ELR (cell line): ENCODE data around the gene TM9SF4.

Experiments used
- DNase-seq: peaks from one replicate; pipeline ENCODE4 v3.0.0-alpha.2; 2015; ENCODE audit warnings: low read depth

The TM9SF4 gene, protein sequence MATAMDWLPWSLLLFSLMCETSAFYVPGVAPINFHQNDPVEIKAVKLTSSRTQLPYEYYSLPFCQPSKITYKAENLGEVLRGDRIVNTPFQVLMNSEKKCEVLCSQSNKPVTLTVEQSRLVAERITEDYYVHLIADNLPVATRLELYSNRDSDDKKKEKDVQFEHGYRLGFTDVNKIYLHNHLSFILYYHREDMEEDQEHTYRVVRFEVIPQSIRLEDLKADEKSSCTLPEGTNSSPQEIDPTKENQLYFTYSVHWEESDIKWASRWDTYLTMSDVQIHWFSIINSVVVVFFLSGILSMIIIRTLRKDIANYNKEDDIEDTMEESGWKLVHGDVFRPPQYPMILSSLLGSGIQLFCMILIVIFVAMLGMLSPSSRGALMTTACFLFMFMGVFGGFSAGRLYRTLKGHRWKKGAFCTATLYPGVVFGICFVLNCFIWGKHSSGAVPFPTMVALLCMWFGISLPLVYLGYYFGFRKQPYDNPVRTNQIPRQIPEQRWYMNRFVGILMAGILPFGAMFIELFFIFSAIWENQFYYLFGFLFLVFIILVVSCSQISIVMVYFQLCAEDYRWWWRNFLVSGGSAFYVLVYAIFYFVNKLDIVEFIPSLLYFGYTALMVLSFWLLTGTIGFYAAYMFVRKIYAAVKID

DNA sequence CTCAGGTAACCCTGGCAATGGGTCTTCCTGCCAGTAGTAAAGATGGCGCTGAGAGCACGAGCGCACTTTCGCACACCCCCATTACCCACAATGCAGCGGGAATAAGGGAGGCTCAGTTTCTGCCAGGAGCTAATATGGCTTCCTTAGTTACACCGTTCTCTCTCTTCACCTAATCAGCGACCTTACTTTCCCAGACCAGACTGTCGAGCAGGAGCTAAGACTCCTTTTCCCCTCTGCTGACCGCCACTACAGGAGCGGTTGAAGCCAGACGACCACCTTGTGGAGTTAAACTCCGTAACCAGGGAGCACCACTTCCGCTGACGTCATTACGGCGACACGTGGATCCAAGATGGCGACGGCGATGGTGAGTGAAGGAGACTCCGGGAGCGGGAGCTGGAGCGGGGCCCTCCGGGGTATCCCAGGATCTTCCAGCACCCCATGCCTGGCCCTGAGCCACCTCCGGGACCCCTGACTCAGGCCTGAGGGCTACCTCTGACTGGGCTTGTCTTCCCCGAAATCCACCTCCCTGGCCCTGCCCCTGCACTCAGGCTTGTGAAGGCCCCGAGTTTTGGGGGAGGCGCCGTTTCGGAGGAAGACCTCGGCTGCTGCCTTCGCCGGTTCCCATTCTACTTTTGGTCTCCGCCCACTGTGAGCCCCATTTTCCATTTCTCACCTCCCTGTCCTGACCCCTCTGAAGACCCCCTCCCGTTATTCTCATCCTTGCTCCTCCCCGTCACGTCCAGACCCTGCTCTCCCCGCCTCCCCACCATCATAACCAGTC is at the start of gene TM9SF4:
Gene TM9SF4 (plus strand): TSS at position 323 of the 781 bp plus-strand sequence. CDS start 27 bp downstream, at position 350.
- peak; percentile 98 for DNase-seq

DNA sequence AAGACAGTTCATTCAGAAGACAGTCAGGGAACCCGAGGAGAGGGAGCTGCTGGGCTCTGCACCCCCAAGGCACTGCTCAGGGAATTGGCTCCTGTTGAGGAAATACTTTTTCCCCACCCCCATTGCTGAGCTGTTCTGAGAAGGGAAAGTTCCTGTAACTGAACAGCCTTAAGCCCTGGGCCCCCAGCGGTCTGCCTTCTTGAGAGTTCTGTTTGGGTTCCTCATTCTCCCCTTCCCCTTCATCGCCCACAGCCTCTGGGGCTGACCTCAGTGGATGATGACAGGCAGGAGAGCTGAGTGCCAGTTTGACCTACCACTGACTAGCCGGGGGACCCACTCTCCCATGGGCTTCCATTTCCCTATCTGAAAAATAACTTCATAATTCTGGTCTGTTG is 46.7 kb upstream of the TM9SF4 start:
- DNase-seq, result no peak

DNA sequence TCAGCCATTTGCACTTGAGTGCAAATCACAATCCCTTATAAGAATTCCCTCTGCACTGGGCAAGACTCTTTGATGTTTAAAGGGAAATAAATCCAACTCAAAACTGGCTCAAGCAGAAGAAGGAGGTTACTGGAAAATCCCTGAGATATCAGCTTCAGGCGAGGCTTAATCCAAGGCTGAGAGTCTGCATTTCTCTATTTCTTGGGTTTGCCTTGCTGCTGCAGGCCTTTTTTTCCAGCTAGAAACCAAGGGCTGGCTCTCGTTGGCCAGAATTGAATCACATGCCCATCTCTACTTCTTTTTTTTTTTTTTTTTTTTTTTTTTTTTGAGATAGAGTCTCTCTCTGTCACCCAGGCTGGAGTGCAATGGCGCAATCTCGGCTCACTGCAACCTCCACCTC is 45.8 kb upstream of the TM9SF4 start:
- no peak for DNase-seq

DNA sequence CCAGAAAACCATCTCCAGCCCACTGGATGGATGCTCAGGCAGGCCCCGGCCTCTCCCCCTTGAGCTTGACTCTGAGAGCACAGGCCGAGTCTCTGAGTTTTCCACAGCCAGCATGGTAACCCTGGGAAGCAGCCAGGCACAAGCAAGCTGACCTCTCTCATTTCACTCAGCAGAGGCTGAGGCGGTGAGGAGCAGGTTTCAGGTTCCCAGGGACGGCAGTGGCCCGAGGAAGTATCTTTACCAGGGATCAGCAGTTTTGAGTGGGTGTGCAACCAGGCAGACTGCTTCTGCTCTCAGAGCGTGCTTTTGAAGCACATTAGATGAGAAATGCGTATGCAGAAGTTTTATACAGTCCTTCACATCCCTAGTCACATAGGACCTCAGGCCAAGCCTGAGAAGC is 44.8 kb upstream of the TM9SF4 start:
- DNase-seq, result no peak

DNA sequence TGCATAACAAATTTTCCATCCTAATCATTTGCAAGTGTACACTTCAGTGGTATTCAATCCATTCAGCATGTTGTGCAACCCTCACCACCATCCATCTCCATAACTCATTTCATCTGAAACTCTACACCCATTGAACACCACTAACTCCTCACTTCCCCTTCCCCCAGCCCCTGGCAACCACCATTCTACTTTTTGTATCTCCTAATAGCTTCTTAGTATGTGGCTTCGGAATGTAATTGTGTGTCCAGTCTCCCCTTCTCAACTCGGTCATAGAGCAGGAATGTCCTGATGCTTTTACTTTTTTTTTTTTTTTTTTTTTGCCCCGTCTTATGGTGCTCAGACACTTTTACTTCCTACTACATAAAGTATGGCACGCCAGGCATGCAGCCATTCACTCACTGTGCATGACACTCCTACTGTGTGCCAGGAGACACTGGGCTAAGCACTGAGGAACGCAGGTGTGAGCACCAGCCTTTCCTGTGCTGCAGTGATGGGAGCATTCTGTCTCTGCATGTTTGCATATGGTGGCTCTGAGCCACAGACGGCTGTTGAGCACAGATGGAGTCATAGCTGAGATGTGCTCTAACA is 42.2 kb upstream of the TM9SF4 start:
- peak; percentile 84 for DNase-seq

DNA sequence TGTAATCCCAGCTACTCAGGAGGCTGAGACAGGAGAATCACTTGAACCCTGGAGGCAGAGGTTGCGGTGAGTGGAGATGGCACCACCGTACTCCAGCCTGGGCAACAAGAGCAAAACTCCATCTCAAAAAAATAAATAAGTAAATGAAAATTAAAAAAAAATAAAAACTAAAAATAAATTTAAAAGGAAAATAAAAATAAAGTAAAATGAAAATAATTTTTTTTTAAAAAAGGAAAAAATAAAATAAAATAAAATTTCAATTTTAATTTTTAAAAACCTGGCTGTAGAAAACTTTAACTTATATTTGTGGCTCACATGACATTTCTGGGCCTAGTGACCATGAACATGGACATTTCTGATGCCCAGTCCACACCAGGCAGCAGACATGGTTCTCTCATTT is 41.3 kb upstream of the TM9SF4 start:
- no peak for DNase-seq

DNA sequence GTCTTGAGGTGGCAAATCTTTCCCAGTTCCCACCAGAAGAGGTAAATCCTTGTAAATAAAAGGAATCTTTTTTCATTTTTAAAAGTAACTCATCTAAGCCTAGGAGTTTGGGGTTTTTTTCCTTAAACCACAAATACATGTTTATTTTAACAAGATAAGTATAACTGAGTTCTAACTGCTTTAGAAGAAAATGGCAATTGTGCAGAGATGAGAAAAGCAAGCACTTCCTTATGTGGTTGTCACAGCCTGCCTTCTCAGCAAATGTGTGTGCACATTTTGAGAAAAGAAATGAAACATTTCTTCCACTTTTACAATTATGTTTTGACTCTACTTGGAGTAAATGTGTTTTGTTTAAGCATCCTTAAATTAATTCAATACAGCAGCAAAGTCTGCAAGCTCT is 39.8 kb upstream of the TM9SF4 start:
- DNase-seq, result no peak

DNA sequence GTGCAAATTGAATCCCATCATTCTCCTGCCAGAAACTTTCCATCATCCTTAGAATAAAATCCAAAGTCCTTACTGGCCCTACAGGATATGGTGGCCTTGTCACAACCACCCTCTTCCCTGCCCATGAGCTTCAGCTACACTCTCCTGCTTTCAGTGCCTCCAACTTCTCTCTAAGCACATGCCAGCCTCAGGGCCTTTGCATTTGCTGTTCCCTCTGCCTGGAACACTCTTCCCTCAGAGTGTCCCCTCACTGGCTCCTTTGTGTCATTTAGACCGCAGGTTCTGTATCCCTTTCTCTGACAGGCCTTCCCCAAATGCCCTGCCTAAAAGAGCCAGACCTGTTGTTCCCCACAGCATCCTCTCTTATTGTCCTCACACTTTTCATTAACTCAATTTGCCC is 39.2 kb upstream of the TM9SF4 start:
- DNase-seq, result no peak

DNA sequence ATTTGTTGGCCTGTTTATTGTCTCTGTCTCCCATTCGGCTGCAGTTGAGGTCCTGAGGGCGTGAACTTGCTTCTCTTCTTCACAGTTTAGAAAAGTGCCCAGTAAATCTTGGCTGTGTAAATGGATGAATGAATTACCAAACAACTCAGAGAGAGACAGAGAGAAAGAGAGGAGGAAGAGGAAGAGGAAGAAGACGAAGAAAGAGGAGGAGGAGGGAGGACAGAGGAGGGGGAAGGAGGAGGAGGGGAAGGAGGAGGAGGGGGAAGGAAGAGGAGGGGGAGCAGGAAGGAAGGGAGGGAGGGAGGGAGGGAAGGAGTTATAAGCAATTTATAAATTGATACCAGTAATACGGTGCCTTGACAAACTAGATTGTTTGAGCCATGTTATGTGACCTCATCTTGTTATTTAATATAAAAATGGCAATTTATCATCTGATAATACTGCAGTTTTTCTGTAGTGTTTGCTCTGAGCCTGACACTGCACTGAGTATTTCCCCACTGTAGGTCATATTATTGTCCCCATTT is 38.8 kb upstream of the TM9SF4 start:
- no peak for DNase-seq

DNA sequence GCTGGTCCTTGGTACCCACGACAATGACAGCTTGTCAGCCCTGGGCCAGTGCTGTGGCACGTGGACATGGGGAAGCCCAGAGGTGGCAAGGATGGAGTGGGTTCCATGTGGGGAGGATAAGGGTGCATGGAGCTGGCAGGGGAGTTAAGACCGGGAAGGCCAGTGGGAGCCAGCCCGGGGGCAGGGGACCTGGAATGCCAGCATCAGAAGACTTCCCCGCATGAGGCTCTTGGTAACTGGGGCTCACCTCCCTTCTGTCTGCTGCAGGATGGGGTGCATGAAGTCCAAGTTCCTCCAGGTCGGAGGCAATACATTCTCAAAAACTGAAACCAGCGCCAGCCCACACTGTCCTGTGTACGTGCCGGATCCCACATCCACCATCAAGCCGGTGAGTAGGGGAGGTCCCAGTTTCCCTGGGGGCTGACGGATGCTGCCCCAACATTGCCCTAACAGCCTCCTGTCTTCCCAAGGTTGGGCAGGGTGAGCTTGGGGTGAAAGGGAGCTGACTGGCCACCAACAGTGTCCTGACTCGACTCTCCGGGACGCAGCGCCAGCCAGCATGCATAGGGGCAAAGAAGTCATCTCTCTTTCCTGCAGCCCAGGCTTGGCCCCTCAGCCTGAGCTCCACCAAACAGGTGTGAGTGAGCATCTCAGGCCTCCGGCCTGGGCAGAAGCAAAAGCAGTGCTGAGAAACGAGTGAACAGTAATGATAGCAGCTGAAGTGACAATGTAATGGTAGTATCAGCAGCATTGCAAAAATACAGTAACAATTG is 37.9 kb upstream of the TM9SF4 start:
- DNase-seq, result no peak

DNA sequence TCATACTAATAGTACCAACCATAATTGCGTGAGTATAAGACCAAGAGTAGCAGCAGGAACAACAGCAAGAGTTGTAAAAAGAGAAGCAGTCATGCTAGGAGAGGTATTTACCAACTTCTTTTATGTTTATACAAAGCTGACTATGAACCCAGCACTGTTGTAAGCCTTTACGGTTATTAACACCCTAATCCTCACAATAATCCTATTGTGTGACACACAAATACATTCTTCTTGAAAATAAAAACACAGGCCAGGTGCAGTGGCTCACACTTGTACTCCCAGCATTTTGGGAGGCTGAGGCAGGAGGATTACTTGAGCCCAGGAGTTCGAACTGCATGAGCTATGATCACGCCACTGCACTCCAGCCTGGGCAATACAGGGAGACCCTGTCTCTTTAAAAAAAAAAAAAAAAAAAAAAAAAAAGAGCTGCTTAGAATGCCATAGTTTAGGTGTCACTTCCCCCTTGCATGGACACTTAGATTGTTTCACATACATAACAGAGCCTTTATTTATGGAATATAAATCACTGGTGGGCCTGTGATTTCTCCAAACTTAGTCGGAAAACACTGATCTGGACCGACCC is 37.3 kb upstream of the TM9SF4 start:
- DNase-seq, result peak; percentile 25

DNA sequence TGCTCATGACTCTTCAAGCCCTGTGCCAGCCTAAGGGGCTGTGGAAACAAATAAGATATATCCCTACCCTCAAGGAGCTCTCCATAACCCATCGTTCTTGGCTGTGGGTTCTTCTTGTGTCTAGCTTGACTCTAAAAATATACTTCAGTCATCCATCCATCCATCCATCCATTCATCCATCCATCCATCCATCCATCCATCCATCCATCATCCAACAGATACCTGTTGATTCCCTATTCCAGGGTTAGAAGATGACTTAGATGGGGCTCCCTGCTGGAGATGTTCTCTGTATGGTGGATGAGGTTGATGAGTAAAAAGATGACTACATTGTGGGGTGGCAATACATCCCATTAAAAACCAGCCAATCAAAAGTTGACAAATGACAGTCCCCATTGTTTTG is 34.0 kb upstream of the TM9SF4 start:
- no peak for DNase-seq

DNA sequence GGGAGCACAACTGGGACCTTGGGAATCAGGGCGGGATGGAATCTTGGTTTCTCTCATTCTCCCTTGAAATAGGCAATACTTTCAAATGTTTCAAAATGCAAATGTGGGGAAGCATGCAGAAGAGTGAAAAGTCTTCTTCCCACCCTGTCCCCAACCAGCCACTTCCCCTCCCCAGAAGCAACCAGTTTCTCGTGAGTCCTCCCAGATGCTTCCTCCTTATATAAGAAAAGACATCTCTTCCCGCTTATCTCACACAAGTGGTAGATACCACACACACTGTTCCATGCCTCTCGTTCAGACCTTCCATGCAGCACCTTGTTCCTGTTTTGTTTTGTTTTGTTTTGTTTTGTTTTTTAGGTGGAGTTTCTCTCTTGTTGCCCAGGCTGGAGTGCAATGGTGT is 32.3 kb upstream of the TM9SF4 start:
- no peak for DNase-seq

DNA sequence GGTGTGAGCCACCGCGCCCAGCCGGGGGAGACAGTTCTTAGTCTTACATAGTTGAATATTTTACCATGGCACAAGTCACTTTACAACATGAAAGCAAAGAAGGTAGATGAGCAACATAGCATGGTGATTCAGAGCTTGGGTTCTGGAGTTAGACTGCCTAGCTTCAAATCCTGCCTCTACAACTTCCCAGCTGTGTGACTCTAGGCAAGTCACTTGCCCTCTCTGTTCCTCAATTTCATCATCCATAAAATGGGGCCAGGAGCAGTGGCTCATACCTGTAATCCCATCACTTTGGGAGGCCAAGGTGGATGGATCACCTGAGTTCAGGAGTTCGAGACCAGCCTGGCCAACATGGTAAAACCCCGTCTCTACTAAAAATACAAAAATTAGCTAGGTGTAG is 31.2 kb upstream of the TM9SF4 start:
- no peak for DNase-seq

DNA sequence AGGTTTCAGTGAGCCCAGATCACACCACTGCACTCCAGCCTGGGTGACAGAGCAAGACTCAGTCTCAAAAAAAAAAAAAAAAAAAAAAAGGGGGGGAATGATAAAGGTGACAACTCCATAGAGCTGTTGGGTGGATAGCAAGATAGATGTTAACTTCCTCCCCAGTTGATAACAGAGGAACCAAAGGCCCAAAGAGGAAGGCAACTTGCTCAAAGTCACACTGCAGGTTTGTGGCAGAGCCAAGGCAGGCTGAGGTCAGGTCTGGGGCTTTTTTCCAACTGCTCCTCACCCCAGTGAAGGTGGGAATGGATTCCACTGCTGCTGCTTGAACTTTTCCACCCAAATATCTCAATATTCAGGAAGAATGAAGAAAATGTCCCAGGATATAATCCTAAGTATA is 30.7 kb upstream of the TM9SF4 start:
- DNase-seq, result no peak

DNA sequence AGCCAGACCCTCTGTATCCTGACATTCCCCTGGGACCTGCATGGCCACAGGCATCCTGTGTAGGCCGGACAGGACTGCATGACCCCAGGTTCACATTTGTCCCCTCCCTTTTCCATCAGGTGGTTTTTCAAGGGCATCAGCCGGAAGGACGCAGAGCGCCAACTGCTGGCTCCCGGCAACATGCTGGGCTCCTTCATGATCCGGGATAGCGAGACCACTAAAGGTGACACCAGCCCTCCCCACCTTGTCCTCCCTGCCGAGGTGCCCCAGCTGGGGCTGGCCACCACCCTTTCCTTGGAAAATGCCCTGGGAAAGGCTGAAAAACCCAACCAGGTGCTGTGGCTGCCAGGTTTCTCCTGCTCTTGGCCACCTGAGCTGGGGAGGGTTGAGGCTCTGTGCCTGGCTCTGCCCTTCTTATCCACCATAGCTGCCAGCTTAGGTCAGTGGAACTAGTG is 29.8 kb upstream of the TM9SF4 start:
- DNase-seq, result no peak

DNA sequence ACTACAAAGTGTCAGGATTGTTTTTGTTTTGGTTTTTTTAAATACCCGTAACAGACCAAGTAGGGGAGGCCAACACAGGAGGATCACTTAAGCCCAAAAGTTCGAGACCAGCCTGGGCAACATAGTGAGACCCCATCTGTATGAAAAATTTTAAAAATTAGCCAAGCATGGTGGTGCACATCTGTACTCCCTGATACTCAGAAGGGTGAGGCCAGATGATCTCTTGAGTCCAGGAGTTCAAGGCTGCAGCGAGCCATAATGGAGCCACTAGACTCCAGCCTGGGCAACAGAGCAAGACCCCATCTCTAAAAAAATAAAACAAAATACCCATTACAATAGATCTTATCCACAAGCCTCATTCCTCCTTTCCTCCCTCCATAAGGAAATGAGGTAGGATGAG is 28.7 kb upstream of the TM9SF4 start:
- DNase-seq, result no peak

DNA sequence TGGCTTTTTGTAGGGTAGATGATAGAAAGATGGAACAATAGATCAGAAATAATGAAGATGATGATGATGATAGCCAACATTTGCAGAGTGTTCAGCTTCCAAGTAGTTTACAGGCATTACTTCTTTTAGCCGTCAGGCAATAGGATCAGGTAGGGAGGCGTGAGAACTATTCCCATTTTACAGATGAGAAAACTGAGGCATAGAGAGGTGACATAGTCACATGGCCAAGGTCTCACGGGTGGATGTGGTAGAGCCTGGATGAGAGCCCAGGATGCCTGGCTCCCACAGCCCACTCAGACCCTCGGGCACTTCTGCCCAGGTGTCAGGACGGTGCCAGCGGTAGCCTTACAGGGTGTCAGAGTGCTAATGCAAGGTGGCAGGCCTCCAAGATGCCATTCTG is 26.0 kb upstream of the TM9SF4 start:
- DNase-seq, result no peak

DNA sequence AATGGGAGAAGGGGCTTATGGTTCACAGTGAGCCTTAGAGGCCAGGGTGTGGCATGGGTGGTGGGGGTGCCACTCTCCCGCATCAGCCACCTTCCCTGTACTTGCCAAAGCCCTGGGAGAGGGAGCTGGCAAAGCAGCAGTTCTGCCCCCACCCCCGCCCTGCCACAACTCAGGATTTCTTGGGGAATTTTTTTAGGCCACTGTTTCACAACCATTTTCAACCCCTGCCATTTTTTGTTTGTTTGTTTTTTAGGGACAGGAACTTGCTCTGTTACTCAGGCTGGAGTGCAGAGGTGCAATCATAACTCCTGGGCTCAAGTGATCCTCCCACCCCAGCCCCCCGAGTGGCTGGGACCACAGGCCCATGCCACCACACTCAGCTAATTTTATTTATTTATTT is 22.4 kb upstream of the TM9SF4 start:
- DNase-seq, result no peak

DNA sequence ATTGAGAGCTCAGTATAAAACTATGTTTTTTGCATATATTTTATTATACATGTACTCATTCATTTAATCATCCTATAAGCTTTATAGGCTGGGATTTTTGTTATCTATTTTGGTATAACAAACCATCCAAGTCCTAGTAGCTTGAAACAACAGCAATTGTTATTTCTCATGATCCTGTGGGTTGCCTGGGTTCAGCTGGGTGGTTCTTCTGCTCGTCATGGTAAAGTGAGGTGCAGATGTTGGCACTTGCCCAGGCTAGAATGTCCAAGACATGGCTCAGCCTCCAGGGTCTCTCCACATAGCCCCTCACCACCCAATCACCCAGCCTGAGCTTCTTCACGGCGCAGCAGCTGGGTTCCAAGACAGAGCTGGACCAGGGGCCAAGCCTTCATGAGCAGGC is 20.8 kb upstream of the TM9SF4 start:
- DNase-seq, result no peak
